NT2/D1 (cell line): Measurements from ENCODE around the gene RTBDN.

Experiments used
- DNase-seq: peaks from one replicate; pipeline ENCODE4 v3.0.0-alpha.2; 2011; ENCODE audit warnings: low read depth, low spot score
- H3K27me3 ChIP-seq: 2 replicates; pipeline ENCODE4 v1.6.0; 2011; ENCODE audit warnings: mild to moderate bottlenecking; ENCODE audit not compliant: insufficient read length, insufficient read depth
- H3K36me3 ChIP-seq: 2 replicates; pipeline ENCODE4 v1.6.1; 2011; ENCODE audit warnings: mild to moderate bottlenecking, low read length, mixed read lengths; ENCODE audit not compliant: insufficient read depth, insufficient read length
- H3K4me1 ChIP-seq: 2 replicates; pipeline ENCODE4 v1.5.1; 2011; ENCODE audit not compliant: insufficient read depth, insufficient read length
- H3K4me3 ChIP-seq: 2 replicates; pipeline ENCODE4 v1.5.1; 2011; ENCODE audit warnings: low read depth; ENCODE audit not compliant: insufficient read length
- H3K9ac ChIP-seq: 2 replicates; pipeline ENCODE4 v1.6.0; 2011; ENCODE audit warnings: low read depth; ENCODE audit not compliant: insufficient read length
- H3K9me3 ChIP-seq: 2 replicates; pipeline ENCODE4 v1.5.1; 2011; ENCODE audit warnings: mild to moderate bottlenecking, low read length; ENCODE audit not compliant: insufficient read depth
- SUZ12 ChIP-seq: IDR thresholded peaks from 2 replicates; pipeline ENCODE4 v1.6.1; 2011; ENCODE audit not compliant: insufficient read length, insufficient read depth; ENCODE audit errors: extremely low read depth
- YY1 ChIP-seq: IDR thresholded peaks from 2 replicates; pipeline ENCODE4 v1.6.1; 2011; ENCODE audit not compliant: insufficient read length, insufficient read depth
- ZNF274 ChIP-seq: IDR thresholded peaks from 2 replicates; pipeline ENCODE4 v1.6.1; 2011; ENCODE audit warnings: mild to moderate bottlenecking, low read depth, low read length

RTBDN gene

DNA sequence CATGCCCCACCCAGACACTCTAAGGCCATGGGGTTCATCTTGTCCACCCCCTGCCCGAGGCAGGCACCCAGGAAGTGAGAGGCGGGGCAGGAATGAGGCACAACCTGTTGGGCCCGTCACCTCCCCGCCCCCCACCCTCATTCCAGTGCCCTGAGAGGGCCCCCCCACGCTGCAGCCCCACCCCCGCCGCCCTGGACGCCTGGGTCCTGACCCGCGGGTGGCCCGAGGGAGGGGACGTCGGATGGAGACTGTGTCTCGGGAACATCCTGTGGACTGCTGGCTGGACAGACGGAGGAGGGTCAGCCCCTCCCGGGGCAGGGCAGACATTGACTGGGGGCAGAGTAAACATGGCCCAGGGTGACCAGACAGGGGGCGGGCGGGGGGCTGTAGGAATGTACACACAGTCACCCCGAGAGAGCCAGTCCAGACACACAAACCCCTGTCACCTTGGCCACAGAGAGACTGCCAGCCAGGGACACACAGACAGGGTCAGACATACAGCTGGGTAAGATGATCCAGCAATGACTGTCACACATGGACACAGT is 50.5 kb downstream of the RTBDN start:
- H3K9me3 ChIP-seq, result no peaks in the 10 kb centered on the region
- H3K9ac ChIP-seq, result peak overlapping the region; percentile 65
- no peaks in the 10 kb centered on the region for H3K36me3 ChIP-seq
- no peaks in the 10 kb centered on the region for H3K27me3 ChIP-seq
- TF ChIP-seq SUZ12, result no peak
- TF ChIP-seq YY1, result no peak
- no peak for TF ChIP-seq ZNF274
- peaks cover 28% of the 10 kb centered on the region for H3K4me1 ChIP-seq
- DNase-seq, result no peak
- H3K4me3 ChIP-seq, result no peak overlapping the region

DNA sequence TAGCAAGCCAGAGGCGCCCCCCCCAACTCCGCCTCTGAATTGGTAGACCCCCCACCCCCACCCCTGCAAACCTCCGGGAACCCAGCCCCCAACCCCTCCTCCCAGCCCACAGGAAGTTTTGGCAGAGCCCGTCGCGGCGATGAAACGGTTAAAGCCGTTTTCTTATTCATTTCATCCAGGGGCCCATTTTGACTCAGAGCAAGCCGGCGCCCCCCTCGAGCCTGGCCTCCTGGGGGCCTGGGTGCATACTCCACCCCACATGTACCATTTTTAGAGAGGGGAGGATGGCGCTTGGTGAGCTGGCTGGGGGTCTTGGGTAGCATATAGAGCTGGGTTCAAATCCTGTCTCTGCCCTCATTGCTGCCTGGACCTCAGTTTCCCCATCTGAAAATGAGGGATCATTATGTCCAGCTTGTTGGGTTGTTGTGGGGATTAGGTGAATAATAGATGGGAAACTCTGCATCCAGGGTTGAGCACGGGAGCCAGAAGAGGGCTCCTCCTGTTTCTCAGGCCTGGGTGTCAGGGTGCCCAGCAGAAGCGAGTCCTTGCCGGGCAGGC is 51.0 kb downstream of the RTBDN start:
- TF ChIP-seq SUZ12, result no peak
- no peak for TF ChIP-seq ZNF274
- no peak for TF ChIP-seq YY1
- Histone ChIP-seq H3K9me3 (no peaks in the 10 kb centered on the region), H3K4me3 (peak overlapping the region; percentile 59), H3K36me3 (no peaks in the 10 kb centered on the region), H3K9ac (peak overlapping the region; percentile 86), H3K27me3 (peaks cover under 1% of the 10 kb centered on the region), H3K4me1 (peaks cover 25% of the 10 kb centered on the region)
- DNase-seq, result no peak

DNA sequence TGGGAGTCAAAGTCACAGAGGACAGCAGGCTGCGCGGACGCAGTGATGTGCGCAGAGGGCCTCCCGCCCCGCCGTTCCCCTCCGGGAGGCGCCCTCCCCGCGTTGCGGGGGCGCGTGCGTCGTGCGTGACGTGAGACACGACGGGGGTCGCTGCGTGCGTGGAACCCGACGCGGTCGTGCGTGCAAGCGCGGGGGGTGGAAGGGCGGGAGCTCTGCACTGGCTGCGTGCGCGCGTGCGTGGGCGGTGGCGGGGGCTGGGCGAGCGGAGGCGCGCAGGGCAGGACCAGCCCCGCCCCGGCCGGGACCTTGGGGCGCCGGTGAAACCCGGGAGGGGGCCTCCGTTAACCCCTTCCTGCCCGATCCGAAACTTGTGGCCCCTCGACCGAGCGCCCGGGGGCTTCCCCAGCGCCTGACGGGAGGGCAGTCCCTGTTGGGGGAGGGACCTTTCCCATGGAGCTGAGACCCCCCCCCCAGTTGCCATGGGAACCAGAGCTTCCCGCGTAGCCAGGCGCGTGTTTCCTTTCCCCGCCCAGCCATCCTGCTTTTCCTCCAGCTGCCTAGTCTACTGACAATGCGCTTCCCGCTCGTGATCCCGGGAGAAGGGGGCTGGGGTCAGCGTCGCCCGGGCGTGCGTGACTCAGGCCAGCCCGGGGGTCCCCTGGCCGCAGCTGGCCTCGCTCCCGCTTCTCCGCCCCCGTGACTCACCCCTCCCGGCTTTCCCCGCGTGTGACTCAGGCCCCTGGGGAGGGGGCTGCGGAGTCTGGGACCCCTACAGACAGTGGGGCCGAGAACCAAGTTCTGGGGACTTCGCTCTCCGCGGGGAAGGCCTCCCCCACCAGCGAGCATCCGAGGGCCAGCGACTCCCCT is 51.7 kb downstream of the RTBDN start:
- no peak for DNase-seq
- TF ChIP-seq SUZ12, result no peak
- TF ChIP-seq YY1, result no peak
- TF ChIP-seq ZNF274, result no peak
- no peaks in the 10 kb centered on the region for H3K36me3 ChIP-seq
- peak overlapping the region; percentile 59 for H3K4me3 ChIP-seq
- peaks cover 23% of the 10 kb centered on the region for H3K4me1 ChIP-seq
- H3K9me3 ChIP-seq, result no peaks in the 10 kb centered on the region
- peak overlapping the region; percentile 86 for H3K9ac ChIP-seq
- peaks cover 3% of the 10 kb centered on the region for H3K27me3 ChIP-seq

DNA sequence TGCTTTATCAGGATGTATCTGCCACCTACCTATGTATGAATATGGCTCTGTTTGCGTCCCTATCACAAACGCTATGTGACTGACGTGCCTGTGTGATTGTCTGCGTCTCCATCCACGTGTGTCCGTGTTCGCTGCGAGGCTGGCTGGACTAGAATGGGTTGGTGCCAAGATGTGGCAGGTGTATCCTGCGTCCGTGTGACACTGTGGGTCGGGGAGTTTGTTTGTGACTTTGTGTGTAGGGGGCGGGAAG is 52.3 kb downstream of the RTBDN start:
- Histone ChIP-seq H3K9me3 (no peaks in the 10 kb centered on the region), H3K4me3 (peak overlapping the region; percentile 59), H3K27me3 (peaks cover 3% of the 10 kb centered on the region), H3K4me1 (peaks cover 26% of the 10 kb centered on the region), H3K36me3 (no peaks in the 10 kb centered on the region), H3K9ac (peak overlapping the region; percentile 86)
- no peak for DNase-seq
- no peak for TF ChIP-seq SUZ12
- no peak for TF ChIP-seq YY1
- TF ChIP-seq ZNF274, result no peak

DNA sequence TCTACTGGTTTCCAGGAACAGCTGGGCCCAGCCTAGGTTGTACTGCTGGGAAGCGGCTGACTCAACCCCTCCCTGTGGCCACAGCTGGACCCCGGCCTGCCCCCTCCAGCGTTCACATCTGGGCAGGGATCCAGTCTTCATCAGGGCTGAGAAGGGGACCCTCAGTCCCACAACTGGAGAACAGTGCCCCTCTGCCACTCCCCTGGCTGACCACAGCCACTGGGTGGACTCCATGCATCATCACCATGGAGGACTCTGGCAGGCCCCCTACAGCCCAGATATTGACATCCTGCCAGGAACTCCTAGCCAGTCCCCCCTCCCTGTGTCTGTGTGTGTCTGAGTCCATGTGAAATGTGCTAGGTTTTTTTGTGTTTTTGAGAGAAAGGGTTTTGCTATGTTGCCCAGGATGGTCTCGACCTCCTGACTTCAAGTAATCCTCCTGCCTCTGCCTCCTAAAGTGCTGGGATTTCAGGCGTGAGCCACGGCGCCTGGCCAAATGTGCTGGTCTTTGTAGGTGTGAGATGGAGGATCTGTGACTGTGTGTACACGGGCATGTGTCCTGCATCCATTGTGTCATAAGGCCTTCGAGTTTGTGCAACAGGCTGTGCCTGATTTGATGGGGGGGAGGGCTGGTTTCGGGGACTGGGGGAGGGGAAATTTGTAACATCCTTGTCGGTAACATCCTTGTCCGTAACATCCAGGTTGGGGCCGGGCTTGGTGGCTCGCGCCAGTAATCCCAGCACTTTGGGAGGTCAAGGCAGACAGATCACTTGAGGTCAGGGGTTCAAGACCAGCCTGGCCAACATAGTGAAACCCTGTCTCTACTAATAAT is 55.0 kb downstream of the RTBDN start:
- DNase-seq, result no peak
- TF ChIP-seq SUZ12 (no peak), YY1 (no peak), ZNF274 (no peak)
- H3K4me1 ChIP-seq, result peaks cover 23% of the 10 kb centered on the region
- H3K36me3 ChIP-seq, result peaks cover 3% of the 10 kb centered on the region
- peak overlapping the region; percentile 86 for H3K9ac ChIP-seq
- H3K4me3 ChIP-seq, result peak overlapping the region; percentile 72
- no peaks in the 10 kb centered on the region for H3K9me3 ChIP-seq
- H3K27me3 ChIP-seq, result peaks cover 3% of the 10 kb centered on the region

DNA sequence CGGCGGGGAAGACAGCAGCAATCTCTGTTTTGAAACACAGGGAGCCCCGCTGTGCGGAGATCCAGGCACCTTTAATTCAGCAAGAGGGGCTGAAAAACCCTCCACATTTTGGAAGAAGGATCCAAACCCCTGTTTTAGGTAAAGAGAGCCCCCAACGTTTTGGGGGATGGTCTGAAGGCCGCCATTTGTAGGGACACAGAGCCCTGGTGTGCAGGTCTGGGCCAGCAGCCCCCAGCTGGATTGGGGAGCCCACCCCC is 55.5 kb downstream of the RTBDN start:
- H3K9me3 ChIP-seq, result no peaks in the 10 kb centered on the region
- DNase-seq, result no peak
- peak overlapping the region; percentile 72 for H3K4me3 ChIP-seq
- peaks cover 23% of the 10 kb centered on the region for H3K4me1 ChIP-seq
- TF ChIP-seq YY1, result no peak
- no peak for TF ChIP-seq SUZ12
- TF ChIP-seq ZNF274, result no peak
- H3K9ac ChIP-seq, result peak overlapping the region; percentile 86
- peaks cover 3% of the 10 kb centered on the region for H3K27me3 ChIP-seq
- peaks cover 4% of the 10 kb centered on the region for H3K36me3 ChIP-seq
